GM12873 (cell line): ENCODE measurements around the gene ETV5.

ENCODE experiments used
- CTCF ChIP-seq: IDR thresholded peaks from 2 replicates; pipeline ENCODE4 v1.5.1; 2012; ENCODE audit warnings: low read depth, mild to moderate bottlenecking, moderate library complexity, low read length, control low read depth; ENCODE audit not compliant: insufficient read depth; ENCODE audit errors: missing control alignments

Gene ETV5

GRCh38 chr3:186052096-186052840 is 56.6 kb downstream of the ETV5 start:
- no peak for TF ChIP-seq CTCF

GRCh38 chr3:186049001-186049400 is 59.9 kb downstream of the ETV5 start:
- TF ChIP-seq CTCF: no peak

- TF ChIP-seq CTCF: no peak
Measured at GRCh38 chr3:186048119-186048518, 60.8 kb downstream of the ETV5 start.

- TF ChIP-seq CTCF: no peak
Measured at GRCh38 chr3:186046838-186047237, 62.1 kb downstream of the ETV5 start.

- no peak for TF ChIP-seq CTCF
Measured at GRCh38 chr3:186044968-186045367, 63.9 kb downstream of the ETV5 start.

GRCh38 chr3:186044427-186044826 is 64.5 kb downstream of the ETV5 start:
- TF ChIP-seq CTCF: no peak

GRCh38 chr3:186042521-186043202 is 66.2 kb downstream of the ETV5 start:
- no peak for TF ChIP-seq CTCF
